HG03196 (cell line): ENCODE measurements around the gene WDR5B.

Experiments used
- ATAC-seq: cut with Tn5 transposase; IDR thresholded peaks from one replicate; pipeline ENCODE4 v1.9.1; 2021; ENCODE audit not compliant: unreplicated experiment

Gene WDR5B

GRCh38 chr3:122410111-122410510, 5.8 kb downstream of the WDR5B start:
- no peak for ATAC-seq

- no peak for ATAC-seq
Observed at GRCh38 chr3:122409446-122409845, 6.4 kb downstream of the WDR5B start.

- ATAC-seq: no peak
Observed at GRCh38 chr3:122407946-122408345, 7.9 kb downstream of the WDR5B start.

- no peak for ATAC-seq
Observed at GRCh38 chr3:122406198-122406597, 9.7 kb downstream of the WDR5B start.

GRCh38 chr3:122405015-122405414, 10.8 kb downstream of the WDR5B start:
- no peak for ATAC-seq

- ATAC-seq: no peak
Observed at GRCh38 chr3:122403489-122403888, 12.4 kb downstream of the WDR5B start.

- no peak for ATAC-seq
Observed at GRCh38 chr3:122398920-122399319, 16.9 kb downstream of the WDR5B start.

- no peak for ATAC-seq
Observed at GRCh38 chr3:122397201-122397600, 18.7 kb downstream of the WDR5B start.

- no peak for ATAC-seq
Observed at GRCh38 chr3:122396511-122396910, 19.4 kb downstream of the WDR5B start.

- no peak for ATAC-seq
Observed at GRCh38 chr3:122395582-122395981, 20.3 kb downstream of the WDR5B start.

GRCh38 chr3:122394173-122394572, 21.7 kb downstream of the WDR5B start:
- ATAC-seq: no peak

- no peak for ATAC-seq
Observed at GRCh38 chr3:122392868-122393844, 22.7 kb downstream of the WDR5B start.

GRCh38 chr3:122391681-122392446, 24.0 kb downstream of the WDR5B start:
- ATAC-seq: no peak

GRCh38 chr3:122390665-122391064, 25.2 kb downstream of the WDR5B start:
- no peak for ATAC-seq

GRCh38 chr3:122389892-122390291, 26.0 kb downstream of the WDR5B start:
- no peak for ATAC-seq

GRCh38 chr3:122389197-122389596, 26.7 kb downstream of the WDR5B start:
- no peak for ATAC-seq

GRCh38 chr3:122387709-122388108, 28.2 kb downstream of the WDR5B start:
- no peak for ATAC-seq

- peak; percentile 86 for ATAC-seq
Observed at GRCh38 chr3:122383771-122384697, 31.8 kb downstream of the WDR5B start, which contains the start of gene FAM162A. Gene FAM162A (plus strand): TSS chr3:122384182. CDS start chr3:122384266, 84 bp downstream.

- ATAC-seq: peak; percentile 44
Observed at GRCh38 chr3:122382888-122383666, 32.8 kb downstream of the WDR5B start, which contains the start of gene MIX23. Gene MIX23 (minus strand): TSS chr3:122383231. CDS start chr3:122383224, 7 bp downstream.

GRCh38 chr3:122377975-122378374, 37.9 kb downstream of the WDR5B start:
- ATAC-seq: no peak
